NT2/D1 (cell line): ENCODE results near the gene MEIS1.

Source experiments
- SUZ12 ChIP-seq: IDR thresholded peaks from 2 replicates; pipeline ENCODE4 v1.6.1; 2011; ENCODE audit not compliant: insufficient read length, insufficient read depth; ENCODE audit errors: extremely low read depth
- YY1 ChIP-seq: IDR thresholded peaks from 2 replicates; pipeline ENCODE4 v1.6.1; 2011; ENCODE audit not compliant: insufficient read length, insufficient read depth

DNA sequence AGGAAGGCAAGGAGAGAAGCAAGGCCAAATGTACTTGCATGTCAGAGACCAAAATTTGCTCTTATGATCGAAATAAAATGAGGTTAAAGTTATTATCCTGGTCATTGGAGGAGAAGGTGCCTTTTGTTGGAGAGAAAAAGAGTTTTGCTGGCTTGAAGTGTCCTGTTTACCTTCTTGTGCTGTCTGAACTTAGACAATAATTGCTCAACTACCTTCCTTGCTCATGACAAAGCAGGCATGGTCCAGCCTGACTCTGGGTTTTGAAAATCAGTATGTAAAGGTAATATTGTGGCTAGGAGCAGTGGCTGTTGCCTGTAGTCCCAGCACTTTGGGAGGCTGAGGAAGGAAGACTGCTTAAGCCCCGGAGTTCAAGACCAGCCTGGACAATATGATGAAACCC, 89.1 kb downstream of the MEIS1 start:
- TF ChIP-seq SUZ12 = no peak
- no peak for TF ChIP-seq YY1
